Tibial nerve (tissue), 4 donors: ENCODE data around the gene VENTX. TPM values are rescaled to one million over a fixed set of nuclear protein-coding genes. Genes with fewer than 3 reads are reported as not detected.

ENCODE experiments used
- DNase-seq, 2 donors: peaks; one replicate each; pipeline ENCODE4 v3.0.0-alpha.2; 2019; ENCODE audit warnings: low spot score in 2 of 2
- H3K27ac ChIP-seq, 4 donors: fragments of 200-600 bp; sonication (generic) in 3 of 4; one replicate each; pipeline ENCODE4 v1.5.1; 2017 to 2019; ENCODE audit warnings: mild to moderate bottlenecking in 1 of 4
- H3K27me3 ChIP-seq, 2 donors: fragments of 200-600 bp; sonication (generic) in 1 of 2; one replicate each; pipeline versions ENCODE4 v1.5.1 to v1.6.0; 2017 to 2019
- H3K36me3 ChIP-seq, 3 donors: fragments of 200-600 bp; sonication (generic); one replicate each; pipeline ENCODE4 v1.5.1; 2018 to 2019
- H3K4me1 ChIP-seq, 4 donors: fragments of 200-600 bp; sonication (generic) in 3 of 4; one replicate each; pipeline ENCODE4 v1.5.1; 2017 to 2019
- H3K4me3 ChIP-seq, 4 donors: fragments of 200-600 bp; sonication (generic) in 3 of 4; one replicate each; pipeline ENCODE4 v1.5.1; 2017 to 2019; ENCODE audit warnings: mild to moderate bottlenecking in 1 of 4, moderate library complexity in 1 of 4
- H3K9me3 ChIP-seq, 4 donors: fragments of 200-600 bp; sonication (generic) in 3 of 4; one replicate each; pipeline ENCODE4 v1.5.1; 2017 to 2019
- EP300 ChIP-seq, 2 donors: sonication (generic); formaldehyde crosslinking; IDR thresholded peaks; one replicate each; pipeline ENCODE4 v1.6.1; 2017; ENCODE audit warnings: antibody characterized with exemption in 2 of 2, mild to moderate bottlenecking in 1 of 2
- POLR2A ChIP-seq, 2 donors: fragments of 450-650 bp; IDR thresholded peaks; one replicate each; pipeline ENCODE4 v1.6.1; 2017; ENCODE audit warnings: antibody characterized with exemption in 2 of 2, mild to moderate bottlenecking in 2 of 2, moderate library complexity in 2 of 2
- WGBS, 2 donors: methylation state at CpG; one replicate each; pipeline ENCODE4 v1.1.5; 2018; 5-methylcytosine and 5-hydroxymethylcytosine counted together
- total RNA-seq, 4 donors: library from RNA; depleted of rRNA; stranded (reverse); fragments of >200 nt; gene quantifications; one replicate each; pipeline ENCODE4 v1.1.0, GENCODE V29; 2016
- TF ChIP-seq, protein P1 (sequence below), 5 experiments: fragments of 200-600 bp in 3 of 5; fragments of 450-650 bp in 2 of 5; sonication (generic) in 3 of 5; IDR thresholded peaks; one replicate each; pipeline ENCODE4 v1.5.1; 2016 to 2019; ENCODE audit warnings: antibody characterized with exemption in 5 of 5, mild to moderate bottlenecking in 3 of 5, moderate library complexity in 2 of 5

The VENTX gene
- total RNA-seq, 4 donors from 2014 or later: 2.5 to 10.5 (median 4.9) TPM

DNA sequence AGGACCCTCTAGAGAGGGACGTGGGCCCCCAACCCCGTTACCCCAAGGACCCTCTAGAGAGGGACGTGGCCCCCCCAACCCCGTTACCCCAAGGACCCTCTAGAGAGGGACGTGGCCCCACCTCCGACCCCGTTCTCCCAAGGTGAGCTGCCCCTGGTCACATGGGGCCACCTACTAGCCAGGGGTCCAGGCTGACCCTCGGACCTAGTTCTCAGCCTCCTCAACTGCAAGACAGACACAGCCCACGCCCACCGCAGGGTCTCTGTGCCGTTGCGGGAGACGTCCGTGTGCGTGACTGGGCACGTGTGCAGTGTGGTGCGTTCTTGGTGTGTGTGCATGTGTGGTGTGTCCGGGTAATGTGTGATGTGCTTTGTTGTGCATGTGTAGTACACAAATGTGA is 29.2 kb upstream of the VENTX start:
- WGBS, 2 donors: 91 to 95% methylated on average over 10 to 15 of the region's 18 CpGs
- Histone ChIP-seq H3K4me3 (no peak overlapping the region), H3K9me3 (no peaks in the 10 kb centered on the region), H3K27me3 (no peaks in the 10 kb centered on the region), H3K27ac (no peak overlapping the region), H3K4me1 (no peaks in the 10 kb centered on the region), H3K36me3 (no peaks in the 10 kb centered on the region)
- TF ChIP-seq EP300 (IDR thresholded peaks at IDR 0.05) (no peak), POLR2A (IDR thresholded peaks at IDR 0.05) (no peak)
- TF ChIP-seq, protein P1, sequence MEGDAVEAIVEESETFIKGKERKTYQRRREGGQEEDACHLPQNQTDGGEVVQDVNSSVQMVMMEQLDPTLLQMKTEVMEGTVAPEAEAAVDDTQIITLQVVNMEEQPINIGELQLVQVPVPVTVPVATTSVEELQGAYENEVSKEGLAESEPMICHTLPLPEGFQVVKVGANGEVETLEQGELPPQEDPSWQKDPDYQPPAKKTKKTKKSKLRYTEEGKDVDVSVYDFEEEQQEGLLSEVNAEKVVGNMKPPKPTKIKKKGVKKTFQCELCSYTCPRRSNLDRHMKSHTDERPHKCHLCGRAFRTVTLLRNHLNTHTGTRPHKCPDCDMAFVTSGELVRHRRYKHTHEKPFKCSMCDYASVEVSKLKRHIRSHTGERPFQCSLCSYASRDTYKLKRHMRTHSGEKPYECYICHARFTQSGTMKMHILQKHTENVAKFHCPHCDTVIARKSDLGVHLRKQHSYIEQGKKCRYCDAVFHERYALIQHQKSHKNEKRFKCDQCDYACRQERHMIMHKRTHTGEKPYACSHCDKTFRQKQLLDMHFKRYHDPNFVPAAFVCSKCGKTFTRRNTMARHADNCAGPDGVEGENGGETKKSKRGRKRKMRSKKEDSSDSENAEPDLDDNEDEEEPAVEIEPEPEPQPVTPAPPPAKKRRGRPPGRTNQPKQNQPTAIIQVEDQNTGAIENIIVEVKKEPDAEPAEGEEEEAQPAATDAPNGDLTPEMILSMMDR (IDR thresholded peaks at IDR 0.05): no peak
- no peak for DNase-seq

- no peaks in the 10 kb centered on the region for H3K27me3 ChIP-seq
- TF ChIP-seq, protein P1 (IDR thresholded peaks at IDR 0.05): no peak
- TF ChIP-seq POLR2A (IDR thresholded peaks at IDR 0.05): no peak
- TF ChIP-seq EP300 (IDR thresholded peaks at IDR 0.05): no peak
- WGBS, 2 donors: 92 to 94% methylated on average over 14 of the region's 14 CpGs
Observed at GRCh38 chr10:133209117-133209516, 28.5 kb upstream of the VENTX start.

GRCh38 chr10:133209641-133210040 is 28.0 kb upstream of the VENTX start:
- Histone ChIP-seq H3K27ac (no peak overlapping the region), H3K36me3 (no peaks in the 10 kb centered on the region), H3K4me3 (no peak overlapping the region), H3K4me1 (no peaks in the 10 kb centered on the region), H3K27me3 (peaks cover 0 to 5% of the 10 kb centered on the region in 2 donors), H3K9me3 (no peaks in the 10 kb centered on the region)
- WGBS, 2 donors: 79 to 84% methylated on average over 6 to 20 of the region's 20 CpGs
- TF ChIP-seq, protein P1 (IDR thresholded peaks at IDR 0.05): no peak
- no peak for TF ChIP-seq EP300 (IDR thresholded peaks at IDR 0.05)
- no peak for TF ChIP-seq POLR2A (IDR thresholded peaks at IDR 0.05)
- no peak for DNase-seq

More at GRCh38 chr10:133209117-133209516, 28.5 kb upstream of the VENTX start:
- no peaks in the 10 kb centered on the region for H3K4me1 ChIP-seq
- H3K4me3 ChIP-seq: no peak overlapping the region
- H3K9me3 ChIP-seq: no peaks in the 10 kb centered on the region
- no peaks in the 10 kb centered on the region for H3K36me3 ChIP-seq
- no peak overlapping the region for H3K27ac ChIP-seq
- DNase-seq: no peak

DNA sequence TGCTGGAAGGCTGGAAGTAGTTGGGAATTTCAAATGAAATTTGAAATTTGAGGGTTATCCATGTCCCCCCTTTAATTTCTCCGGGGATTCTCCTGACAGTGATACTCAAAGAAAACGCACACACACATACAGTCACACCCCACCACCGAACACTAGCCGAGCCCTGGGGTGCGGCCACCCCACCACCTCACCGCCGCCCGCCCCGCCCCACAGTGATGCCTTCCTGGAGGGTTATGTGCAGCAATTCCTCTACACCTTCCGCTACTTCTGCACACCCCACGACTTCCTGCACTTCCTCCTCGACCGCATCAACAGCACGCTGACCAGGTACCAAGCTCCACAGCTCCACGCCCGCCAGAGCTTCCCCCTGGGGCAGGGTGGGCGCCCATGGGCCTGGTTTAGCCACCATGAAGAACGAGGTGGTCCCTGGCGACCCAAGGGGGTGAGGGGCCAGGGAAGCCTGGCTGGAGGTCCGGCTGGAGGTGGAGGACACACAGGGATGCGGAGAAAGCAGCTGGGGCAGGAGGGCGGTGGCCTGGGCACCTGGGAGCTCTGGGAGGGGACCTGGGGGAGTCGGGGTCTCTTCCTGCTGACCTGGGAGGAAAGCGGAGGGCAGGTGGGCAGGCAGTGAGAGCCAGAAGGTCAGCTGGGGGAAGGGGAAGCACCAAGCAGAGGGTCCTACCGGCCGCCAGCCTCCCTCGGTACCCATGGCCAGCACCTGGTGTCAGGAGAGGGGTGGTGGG is 27.1 kb upstream of the VENTX start:
- Histone ChIP-seq H3K4me3 (no peak overlapping the region), H3K4me1 (no peaks in the 10 kb centered on the region), H3K9me3 (no peaks in the 10 kb centered on the region), H3K27ac (no peak overlapping the region), H3K27me3 (peaks cover 0 to 6% of the 10 kb centered on the region in 2 donors), H3K36me3 (no peaks in the 10 kb centered on the region)
- WGBS, 2 donors: 79 to 85% methylated on average over 27 of the region's 27 CpGs
- DNase-seq: no peak
- TF ChIP-seq EP300 (IDR thresholded peaks at IDR 0.05) (no peak), POLR2A (IDR thresholded peaks at IDR 0.05) (no peak)
- TF ChIP-seq, protein P1 (IDR thresholded peaks at IDR 0.05): no peak

DNA sequence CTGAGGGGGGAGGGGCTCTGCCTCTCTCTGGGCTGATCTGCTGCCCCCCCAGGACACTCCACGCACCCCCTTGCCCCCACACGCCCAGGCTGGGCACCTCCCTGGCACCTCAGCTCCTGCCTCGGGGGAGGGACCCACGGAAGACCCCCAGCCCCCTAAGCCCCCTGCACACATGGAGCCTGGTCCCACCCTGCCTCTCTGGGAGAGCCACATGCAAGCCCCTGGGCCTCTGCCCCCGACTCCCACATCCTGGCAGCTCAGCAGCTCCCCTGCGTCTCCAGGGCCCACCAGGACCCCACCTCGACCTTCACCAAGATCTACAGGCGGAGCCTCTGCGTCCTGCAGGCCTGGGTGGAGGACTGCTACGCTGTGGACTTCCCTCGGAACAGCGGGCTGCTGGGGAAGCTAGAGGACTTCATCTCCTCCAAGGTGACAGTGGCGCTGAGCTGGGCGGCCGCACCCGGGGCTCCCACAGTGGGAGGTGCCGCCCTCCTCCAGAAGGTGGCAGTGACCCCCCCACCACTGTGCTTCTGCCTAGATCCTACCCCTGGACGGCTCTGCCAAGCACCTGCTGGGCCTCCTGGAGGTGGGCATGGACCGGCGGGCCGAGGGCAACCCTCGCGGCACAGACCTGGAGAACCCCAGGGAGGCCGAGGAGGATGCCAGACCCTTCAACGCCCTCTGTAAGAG is 26.4 kb upstream of the VENTX start:
- no peaks in the 10 kb centered on the region for H3K4me1 ChIP-seq
- 30 to 40% methylated on average over 1 to 2 of the region's 25 CpGs for WGBS, 2 donors
- no peaks in the 10 kb centered on the region for H3K36me3 ChIP-seq
- H3K9me3 ChIP-seq: no peaks in the 10 kb centered on the region
- H3K27ac ChIP-seq: no peak overlapping the region
- no peak overlapping the region for H3K4me3 ChIP-seq
- no peak for TF ChIP-seq EP300 (IDR thresholded peaks at IDR 0.05)
- H3K27me3 ChIP-seq: peaks cover 0 to 6% of the 10 kb centered on the region in 2 donors
- DNase-seq: no peak
